Esophagus squamous epithelium (tissue), 4 donors: ENCODE data around the gene SLFN13.

ENCODE experiments used
- CTCF ChIP-seq, 6 experiments: fragments of 450-650 bp in 4 of 6; fragments of 200-600 bp in 2 of 6; sonication (generic) in 2 of 6; IDR thresholded peaks; one replicate each; pipeline ENCODE4 v1.5.1; 2016 to 2019; ENCODE audit warnings: antibody characterized with exemption in 6 of 6, mild to moderate bottlenecking in 4 of 6, moderate library complexity in 4 of 6
- POLR2A ChIP-seq, 4 donors: fragments of 450-650 bp; IDR thresholded peaks; one replicate each; pipeline ENCODE4 v1.6.1; 2017; ENCODE audit warnings: antibody characterized with exemption in 4 of 4, mild to moderate bottlenecking in 4 of 4, moderate library complexity in 3 of 4

- TF ChIP-seq CTCF (IDR thresholded peaks at IDR 0.05) (no peak), POLR2A (IDR thresholded peaks at IDR 0.05) (no peak)
Measured at GRCh38 chr17:35407531-35407930, 41.0 kb downstream of the SLFN13 start.
